HL-60 (cell line): ENCODE data around the gene JAKMIP1.

Source experiments
- GABPA ChIP-seq: IDR thresholded peaks from 2 replicates; pipeline ENCODE4 v1.6.1; 2012; ENCODE audit warnings: low read depth
- POLR2AphosphoS5 ChIP-seq: IDR thresholded peaks from 2 replicates; pipeline ENCODE4 v1.6.1; 2012; ENCODE audit warnings: low read depth
- REST ChIP-seq: IDR thresholded peaks from 2 replicates; pipeline ENCODE4 v1.6.1; 2012; ENCODE audit warnings: low read depth; ENCODE audit not compliant: insufficient replicate concordance
- TF ChIP-seq, protein P1 (sequence below): IDR thresholded peaks from one replicate; pipeline ENCODE4 v1.5.1; 2011; ENCODE audit warnings: low read length, control low read depth, inconsistent platforms; ENCODE audit not compliant: insufficient read depth

DNA sequence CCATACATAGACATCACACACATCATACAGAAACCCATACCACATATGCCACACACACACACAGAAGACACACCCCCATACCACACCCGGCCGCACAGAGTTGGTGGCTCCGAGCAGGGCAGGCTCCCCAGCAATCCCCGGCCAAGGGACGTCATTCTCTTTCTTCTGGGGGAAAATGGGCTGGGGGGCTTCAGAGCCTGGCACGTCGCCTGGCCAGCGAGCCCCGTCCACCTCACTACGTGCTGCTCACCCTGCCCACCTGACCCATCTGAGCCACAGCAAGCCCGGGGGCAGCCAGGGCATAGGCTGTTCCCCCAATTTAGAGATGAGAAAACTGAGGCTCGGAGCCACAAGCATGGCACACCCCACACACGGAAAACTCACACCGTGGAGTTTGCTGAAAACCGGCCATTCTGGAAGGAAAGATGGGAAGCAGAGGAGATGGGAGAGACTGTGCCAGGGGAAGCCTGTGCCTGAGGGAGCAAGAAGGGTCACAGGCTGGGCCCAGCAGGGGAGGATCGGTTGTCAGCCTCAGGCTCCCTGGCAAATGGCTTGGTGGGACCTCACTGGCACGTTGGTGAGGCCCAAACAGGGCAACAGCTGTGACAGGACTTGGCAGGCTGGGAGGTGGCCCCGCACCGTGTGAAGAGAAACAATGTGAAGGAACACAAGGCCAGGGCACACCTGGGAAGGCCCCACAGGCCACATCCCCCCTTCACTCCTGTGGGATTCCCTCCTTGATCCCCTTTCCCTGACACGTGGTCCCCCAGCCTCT lies 73.2 kb downstream of the JAKMIP1 start:
- TF ChIP-seq, protein P1, sequence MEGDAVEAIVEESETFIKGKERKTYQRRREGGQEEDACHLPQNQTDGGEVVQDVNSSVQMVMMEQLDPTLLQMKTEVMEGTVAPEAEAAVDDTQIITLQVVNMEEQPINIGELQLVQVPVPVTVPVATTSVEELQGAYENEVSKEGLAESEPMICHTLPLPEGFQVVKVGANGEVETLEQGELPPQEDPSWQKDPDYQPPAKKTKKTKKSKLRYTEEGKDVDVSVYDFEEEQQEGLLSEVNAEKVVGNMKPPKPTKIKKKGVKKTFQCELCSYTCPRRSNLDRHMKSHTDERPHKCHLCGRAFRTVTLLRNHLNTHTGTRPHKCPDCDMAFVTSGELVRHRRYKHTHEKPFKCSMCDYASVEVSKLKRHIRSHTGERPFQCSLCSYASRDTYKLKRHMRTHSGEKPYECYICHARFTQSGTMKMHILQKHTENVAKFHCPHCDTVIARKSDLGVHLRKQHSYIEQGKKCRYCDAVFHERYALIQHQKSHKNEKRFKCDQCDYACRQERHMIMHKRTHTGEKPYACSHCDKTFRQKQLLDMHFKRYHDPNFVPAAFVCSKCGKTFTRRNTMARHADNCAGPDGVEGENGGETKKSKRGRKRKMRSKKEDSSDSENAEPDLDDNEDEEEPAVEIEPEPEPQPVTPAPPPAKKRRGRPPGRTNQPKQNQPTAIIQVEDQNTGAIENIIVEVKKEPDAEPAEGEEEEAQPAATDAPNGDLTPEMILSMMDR = no peak
- TF ChIP-seq POLR2AphosphoS5 (no peak), GABPA (no peak), REST (no peak)
